SU-DHL-6 (cell line): Measurements from ENCODE around the gene R3HDM2.
"Not testable (repeated sequence)": the region's sequence is repeated elsewhere in the genome, so short reads cannot be mapped to it uniquely, and the experiment has no call there.

Experiments used
- CTCF ChIP-seq: fragments of 200-600 bp; sonication (generic); IDR thresholded peaks from one replicate; pipeline ENCODE4 v1.5.1; 2017; ENCODE audit warnings: antibody characterized with exemption, mild to moderate bottlenecking, low read length, moderate library complexity; ENCODE audit not compliant: insufficient read depth, poor library complexity, severe bottlenecking
- EZH2phosphoT487 ChIP-seq: fragments of 200-600 bp; sonication (generic), shearing (Covaris generic); conservative IDR thresholded peaks from 2 replicates; pipeline ENCODE4 v1.6.1; 2018; ENCODE audit warnings: mild to moderate bottlenecking, antibody characterized with exemption, low read length, moderate library complexity, mixed read lengths

- not testable (repeated sequence) for TF ChIP-seq CTCF, EZH2phosphoT487
Measured at GRCh38 chr12:57336299-57336698, 94.5 kb downstream of the R3HDM2 start.
